OCI-LY3 (cell line): ENCODE results near the gene NAPB.
"Not testable (repeated sequence)": the region's sequence is repeated elsewhere in the genome, so short reads cannot be mapped to it uniquely, and the experiment has no call there.

ENCODE experiments used
- H2AFZ ChIP-seq: fragments of 200-600, 300-600 bp; shearing (Covaris generic); 2 replicates; pipeline ENCODE4 v1.6.0; 2014; ENCODE audit warnings: antibody characterized with exemption, low read depth, low read length
- H3K27ac ChIP-seq: fragments of 200-600, 300-600 bp; sonication (generic); 2 replicates; pipeline ENCODE4 v1.5.1; 2014; ENCODE audit warnings: mild to moderate bottlenecking, low read length, moderate library complexity, mixed read lengths
- H3K27me3 ChIP-seq: fragments of 200-600, 300-600 bp; sonication (generic); 2 replicates; pipeline ENCODE4 v1.6.1; 2014; ENCODE audit warnings: low read depth, low read length, mixed read lengths
- H3K36me3 ChIP-seq: fragments of 200-600, 300-600 bp; sonication (generic); replicated peaks from 2 replicates; pipeline ENCODE3; 2014; ENCODE audit warnings: low read depth, low read length, mixed read lengths
- H3K4me1 ChIP-seq: fragments of 300-600, 200-600 bp; sonication (generic); 2 replicates; pipeline ENCODE4 v1.6.1; 2014; ENCODE audit warnings: low read length, mixed read lengths
- H3K4me2 ChIP-seq: fragments of 200-600, 300-600 bp; sonication (generic); 2 replicates; pipeline ENCODE4 v1.6.1; 2014; ENCODE audit warnings: low read length, mixed read lengths
- H3K4me3 ChIP-seq: fragments of 300-600, 200-600 bp; sonication (generic); 2 replicates; pipeline ENCODE4 v1.5.1; 2014; ENCODE audit warnings: antibody characterized with exemption, mild to moderate bottlenecking, low read length, moderate library complexity
- H3K79me2 ChIP-seq: fragments of 300-600, 200-600 bp; shearing (Covaris generic); 2 replicates; pipeline ENCODE4 v1.6.1; 2014; ENCODE audit warnings: mild to moderate bottlenecking, low read length, mixed read lengths
- H3K9ac ChIP-seq: fragments of 300-600, 200-600 bp; shearing (Covaris generic); 2 replicates; pipeline ENCODE4 v1.6.0; 2014; ENCODE audit warnings: mild to moderate bottlenecking, low read length, moderate library complexity
- H3K9me3 ChIP-seq: fragments of 200-600, 300-600 bp; shearing (Covaris generic); 2 replicates; pipeline ENCODE4 v1.6.1; 2014; ENCODE audit warnings: low read length, mixed read lengths; ENCODE audit not compliant: insufficient read depth
- H4K20me1 ChIP-seq: fragments of 200-600, 300-600 bp; sonication (generic); 2 replicates; pipeline ENCODE4 v1.6.1; 2016; ENCODE audit warnings: low read length, mixed read lengths; ENCODE audit not compliant: insufficient read depth
- CTCF ChIP-seq: fragments of 200-600, 300-600 bp; sonication (generic); IDR thresholded peaks from 2 replicates; pipeline ENCODE4 v1.5.1; 2014; ENCODE audit warnings: antibody characterized with exemption, low read length, low read depth
- EZH2phosphoT487 ChIP-seq: fragments of 200-600 bp; shearing (Covaris generic); IDR thresholded peaks from 2 replicates; pipeline ENCODE4 v1.6.1; 2018; ENCODE audit warnings: antibody characterized with exemption, mixed run types, low read depth

The NAPB gene

GRCh38 chr20:23420943-23421931, at the start of gene NAPB:
Gene NAPB, minus strand, starts transcription at chr20:23421488. Its CDS starts 86 bp downstream, at chr20:23421402.
- TF ChIP-seq CTCF (peak; percentile 29), EZH2phosphoT487 (no peak)
- no peaks in the 10 kb centered on the region for H3K9me3 ChIP-seq
- peak within 1 kb of the TSS; percentile 90 for H3K4me2 ChIP-seq
- peaks cover 17% of the 10 kb centered on the region for H3K79me2 ChIP-seq
- H3K4me1 ChIP-seq: peaks cover 14% of the 10 kb centered on the region
- peak within 1 kb of the TSS; percentile 87 for H3K4me3 ChIP-seq
- no peaks in the 10 kb centered on the region for H3K36me3 ChIP-seq
- peak within 1 kb of the TSS; percentile 83 for H3K9ac ChIP-seq
- peaks cover 13% of the 10 kb centered on the region; the same call in 1 of the 2 replicates for H4K20me1 ChIP-seq
- H3K27me3 ChIP-seq: no peaks in the 10 kb centered on the region
- H3K27ac ChIP-seq: 0 out of 2 replicates have a peak within 1 kb of the TSS, but pooled peaks have one; percentile 21
- peak within 1 kb of the TSS; percentile 98 for H2AFZ ChIP-seq

GRCh38 chr20:23466961-23467360, 45.7 kb upstream of the NAPB start:
- H4K20me1 ChIP-seq, H3K27ac ChIP-seq, H2AFZ ChIP-seq, H3K9ac ChIP-seq, H3K4me1 ChIP-seq, H3K9me3 ChIP-seq, H3K79me2 ChIP-seq, H3K27me3 ChIP-seq, H3K36me3 ChIP-seq, H3K4me2 ChIP-seq, H3K4me3 ChIP-seq: not testable (repeated sequence)

GRCh38 chr20:23461180-23461579, 39.9 kb upstream of the NAPB start:
- Histone ChIP-seq H4K20me1 (no peaks in the 10 kb centered on the region), H3K27me3 (peaks cover 9% of the 10 kb centered on the region; the same call in 1 of the 2 replicates), H3K9ac (no peak overlapping the region), H2AFZ (no peak overlapping the region), H3K27ac (no peak overlapping the region), H3K9me3 (no peaks in the 10 kb centered on the region), H3K4me3 (no peak overlapping the region), H3K79me2 (no peaks in the 10 kb centered on the region), H3K4me1 (no peaks in the 10 kb centered on the region), H3K36me3 (no peaks in the 10 kb centered on the region), H3K4me2 (no peak overlapping the region)
- TF ChIP-seq EZH2phosphoT487 (no peak), CTCF (no peak)

- Histone ChIP-seq H3K27me3 (peaks cover 9% of the 10 kb centered on the region; the same call in 1 of the 2 replicates), H3K9ac (no peak overlapping the region), H3K36me3 (no peaks in the 10 kb centered on the region), H3K27ac (no peak overlapping the region), H3K79me2 (no peaks in the 10 kb centered on the region), H3K4me3 (no peak overlapping the region), H3K4me1 (no peaks in the 10 kb centered on the region), H2AFZ (no peak overlapping the region), H3K4me2 (no peak overlapping the region), H4K20me1 (no peaks in the 10 kb centered on the region), H3K9me3 (no peaks in the 10 kb centered on the region)
- TF ChIP-seq EZH2phosphoT487 (no peak), CTCF (no peak)
These were observed 38.3 kb upstream of the NAPB start for GRCh38 chr20:23459461-23460150.
